GM10266 (cell line): ENCODE results near the gene STXBP4.

Experiments
- DNase-seq: peaks from one replicate; pipeline ENCODE4 v3.0.0; 2012; ENCODE audit errors: extremely low spot score
- CTCF ChIP-seq: IDR thresholded peaks from 2 replicates; pipeline ENCODE4 v1.5.1; 2012; ENCODE audit warnings: mild to moderate bottlenecking, low read depth; ENCODE audit not compliant: control insufficient read depth, insufficient read depth; ENCODE audit errors: missing control alignments

STXBP4 gene

GRCh38 chr17:54969658-54970572 is 1.4 kb downstream of the STXBP4 start:
- no peak for DNase-seq
- TF ChIP-seq CTCF, result no peak

- DNase-seq, result no peak
- no peak for TF ChIP-seq CTCF
Measured at GRCh38 chr17:54971147-54971546, 2.6 kb downstream of the STXBP4 start.

- no peak for TF ChIP-seq CTCF
- DNase-seq, result no peak
Measured at GRCh38 chr17:54971901-54972300, 3.3 kb downstream of the STXBP4 start.

GRCh38 chr17:54972406-54973138 is 4.0 kb downstream of the STXBP4 start:
- no peak for TF ChIP-seq CTCF
- no peak for DNase-seq

GRCh38 chr17:54974759-54975158 is 6.2 kb downstream of the STXBP4 start:
- no peak for TF ChIP-seq CTCF
- no peak for DNase-seq

GRCh38 chr17:54976316-54976715 is 7.8 kb downstream of the STXBP4 start:
- DNase-seq, result no peak
- TF ChIP-seq CTCF, result no peak

GRCh38 chr17:54977744-54978143 is 9.2 kb downstream of the STXBP4 start:
- no peak for DNase-seq

More at GRCh38 chr17:54977744-54978143, 9.2 kb downstream of the STXBP4 start:
- no peak for TF ChIP-seq CTCF
